Inferior parietal cortex (tissue), 1 donor: Measurements from ENCODE around the gene DNMT3B.

Source experiments
- DNase-seq: peaks from one replicate; pipeline ENCODE4 v3.0.0-alpha.2; 2016; ENCODE audit errors: extremely low spot score

The DNMT3B gene

DNA sequence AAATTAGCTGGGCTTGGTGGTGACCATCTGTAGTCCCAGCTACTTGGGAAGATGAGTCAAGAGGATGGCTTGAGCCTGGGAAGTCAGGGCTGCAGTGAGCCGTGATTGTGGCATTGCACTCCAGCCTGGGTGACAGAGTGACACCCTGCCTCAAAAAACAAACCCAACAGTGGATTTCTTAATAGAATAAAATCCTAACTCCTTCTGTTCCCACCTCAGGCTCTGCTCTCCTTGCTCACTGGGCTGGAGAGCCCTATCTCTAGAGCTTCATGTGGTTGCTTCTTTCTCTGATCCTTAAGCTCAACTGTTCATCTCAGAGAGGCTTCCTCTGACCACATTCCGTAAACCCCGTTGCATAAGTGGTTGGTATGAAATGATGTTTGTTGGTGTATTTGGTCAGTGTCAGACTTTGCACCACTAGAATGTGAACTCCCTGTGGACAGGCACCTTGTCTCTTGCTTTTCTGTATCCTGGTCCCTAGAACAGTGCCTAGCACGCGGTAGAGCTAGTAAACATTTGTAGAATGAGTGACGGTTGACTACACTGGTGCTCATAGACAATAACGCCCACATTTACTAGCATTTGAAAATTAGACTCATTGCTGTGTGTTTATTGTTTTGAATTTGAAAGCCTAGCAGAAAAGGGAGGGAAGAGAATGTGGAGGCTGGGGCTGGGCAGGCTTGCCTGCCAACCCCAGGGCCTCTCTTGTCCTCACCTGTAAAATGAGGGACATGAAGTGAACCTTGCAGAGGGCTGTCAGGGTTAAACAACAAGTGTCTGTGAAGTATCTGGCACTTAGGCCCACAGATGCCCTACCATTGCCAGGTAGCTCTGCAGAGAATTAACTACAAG is 61.8 kb downstream of the DNMT3B start:
- no peak for DNase-seq

DNA sequence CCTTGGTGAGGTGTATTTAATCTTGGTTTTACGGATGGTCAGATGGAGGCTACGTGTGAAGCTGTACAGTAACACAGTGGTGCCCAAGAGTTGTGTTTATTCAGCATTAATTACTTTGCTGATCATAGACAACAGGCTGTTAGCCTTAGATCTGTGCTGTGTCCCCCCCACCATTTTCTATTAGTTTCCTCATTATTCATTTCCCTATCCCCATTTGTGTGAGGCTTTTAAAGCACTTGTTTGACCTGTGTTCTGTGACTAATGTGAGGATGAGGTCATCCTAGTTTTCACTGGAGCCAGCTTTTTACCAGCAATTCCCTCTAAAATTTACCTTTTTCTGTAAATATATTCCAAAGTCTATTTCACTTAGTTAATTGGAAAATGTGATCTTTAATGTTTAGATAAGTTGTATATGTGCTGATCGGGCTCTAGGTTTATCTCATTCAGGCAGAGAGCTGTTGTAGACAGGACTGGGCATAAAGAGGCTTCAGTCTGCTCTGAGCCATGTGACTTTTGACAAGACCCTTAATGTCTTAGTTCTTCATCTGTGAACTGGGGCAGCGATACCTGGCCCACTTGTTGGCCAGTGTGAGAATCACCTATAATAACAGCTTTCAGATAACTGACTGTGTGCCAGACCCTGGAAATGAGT is 66.0 kb downstream of the DNMT3B start:
- no peak for DNase-seq

DNA sequence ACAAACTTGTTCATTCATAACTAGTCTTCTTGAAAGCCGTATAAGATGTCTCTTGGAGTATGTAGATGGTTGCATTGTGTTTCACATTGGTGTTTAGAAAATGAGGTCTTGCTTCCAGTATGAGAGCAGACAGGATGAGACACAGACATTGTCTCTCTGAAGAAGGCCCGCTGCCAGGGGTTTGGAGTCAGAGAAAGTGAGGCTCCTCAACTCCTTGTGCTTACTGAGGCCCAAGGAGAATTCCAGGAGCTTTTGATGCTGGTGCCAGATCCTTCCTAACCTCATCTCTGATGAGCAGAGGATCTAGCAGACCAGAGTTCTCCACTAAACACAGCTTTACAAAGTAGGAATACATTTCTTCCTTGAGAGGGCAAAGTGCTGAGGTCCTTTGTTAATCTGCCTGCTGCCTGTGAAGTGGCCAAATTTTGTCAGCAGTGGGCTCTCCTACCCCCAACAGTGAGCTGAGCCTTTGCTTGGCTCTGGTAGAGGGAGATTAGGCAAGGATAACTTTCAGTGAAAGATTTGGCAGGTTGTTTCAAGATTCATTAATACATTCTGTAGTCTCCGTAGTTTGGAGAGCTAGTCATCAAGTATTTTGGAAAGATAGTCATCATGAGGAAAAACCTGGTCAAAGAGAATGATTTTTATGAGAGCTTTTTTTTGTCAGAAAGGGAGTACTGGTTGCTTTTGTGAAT is 67.3 kb downstream of the DNMT3B start:
- DNase-seq = no peak

DNA sequence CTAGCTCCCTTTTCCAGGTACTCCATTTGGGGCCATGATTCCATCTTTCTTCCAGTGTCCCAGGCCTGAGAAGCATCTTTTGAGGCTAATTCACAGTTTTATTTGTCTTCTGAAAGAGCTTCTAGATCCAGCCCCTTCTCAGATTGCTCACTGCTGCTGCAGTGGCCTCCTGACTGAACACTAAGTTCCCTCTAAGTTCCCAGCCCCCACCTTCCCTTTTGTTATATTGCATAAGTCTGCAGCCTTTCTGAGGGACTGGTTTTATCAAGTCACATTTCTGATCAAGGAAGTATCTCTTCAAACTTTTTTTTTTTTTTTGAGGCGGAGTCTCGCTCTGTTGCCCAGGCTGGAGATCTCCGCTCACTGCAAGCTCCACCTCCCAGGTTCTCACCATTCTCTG is 68.3 kb downstream of the DNMT3B start:
- DNase-seq = no peak

DNA sequence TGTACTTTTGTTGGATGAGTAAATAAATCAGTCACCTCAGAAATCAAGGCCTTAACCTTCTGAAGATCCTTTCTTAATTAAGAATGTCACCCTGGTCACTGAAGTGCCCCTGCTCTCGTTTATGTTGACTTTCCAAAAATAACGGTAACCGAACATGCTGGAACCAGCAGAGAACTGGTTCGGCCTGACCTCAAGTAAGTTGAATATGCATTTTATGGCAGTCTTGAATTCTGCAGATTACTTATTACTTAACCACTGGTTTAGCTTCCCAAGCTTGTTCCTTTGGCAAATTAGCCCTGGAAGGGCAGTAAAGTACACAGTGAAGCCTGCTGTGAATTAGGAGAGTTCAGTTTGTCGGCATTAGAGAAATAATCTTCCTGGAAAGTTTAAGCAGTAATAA is 69.8 kb downstream of the DNMT3B start:
- DNase-seq = no peak

DNA sequence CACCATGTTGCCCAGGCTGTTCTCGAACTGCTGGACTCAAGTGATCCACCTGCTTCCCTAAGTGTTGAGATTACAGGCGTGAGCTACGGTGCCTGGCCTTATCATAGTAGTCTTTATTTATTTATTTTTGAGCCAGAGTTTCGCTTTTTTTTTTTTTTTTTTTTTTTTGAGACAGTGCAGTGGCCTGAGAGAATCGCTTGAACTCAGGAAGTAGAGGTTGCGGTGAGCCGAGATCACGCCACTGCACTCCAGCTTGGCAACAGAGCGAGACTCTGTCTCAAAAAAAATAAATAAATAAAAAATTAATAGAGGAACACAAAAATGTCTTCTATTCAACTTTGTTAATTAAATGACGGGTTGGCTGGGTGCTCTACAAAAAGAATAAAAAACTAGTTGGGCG is 70.5 kb downstream of the DNMT3B start:
- no peak for DNase-seq

DNA sequence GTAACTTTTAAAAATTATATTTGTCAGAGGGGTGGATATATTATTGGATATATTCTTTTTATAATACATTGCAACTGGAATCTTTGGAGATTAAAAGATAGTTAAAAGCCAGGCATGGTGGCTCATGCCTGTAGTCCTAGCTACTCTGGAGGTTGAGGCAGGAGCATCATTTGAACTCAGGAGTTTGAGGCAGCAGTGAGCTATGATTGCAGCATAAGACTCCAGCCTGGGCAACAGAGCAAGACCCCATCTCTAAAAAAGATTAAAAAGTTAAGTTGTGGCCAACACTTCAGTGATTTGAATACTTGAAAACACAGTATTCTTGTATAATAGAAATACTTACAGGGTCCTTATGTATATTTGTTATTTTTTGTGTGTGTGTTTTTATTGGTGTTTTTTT is 72.8 kb downstream of the DNMT3B start:
- no peak for DNase-seq

DNA sequence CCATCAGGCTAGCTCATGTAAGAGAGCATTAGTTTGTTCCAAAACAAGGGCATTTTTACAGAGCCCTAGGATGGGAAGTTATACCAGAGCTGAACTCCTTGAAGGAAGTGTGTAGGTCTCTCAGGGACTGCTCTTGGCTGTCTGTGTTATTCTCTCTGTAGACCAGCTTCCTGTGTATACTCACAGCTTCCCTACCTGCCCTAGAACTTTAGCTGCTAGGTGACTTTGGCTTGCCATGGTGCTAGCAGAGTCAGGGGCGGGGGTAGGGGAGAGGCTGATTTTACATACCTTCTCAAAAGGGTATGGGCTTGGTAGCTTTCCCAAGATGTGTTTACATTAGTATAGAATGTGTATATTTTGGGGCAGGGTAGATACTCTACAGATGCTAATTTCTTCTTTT is 75.0 kb downstream of the DNMT3B start:
- no peak for DNase-seq

DNA sequence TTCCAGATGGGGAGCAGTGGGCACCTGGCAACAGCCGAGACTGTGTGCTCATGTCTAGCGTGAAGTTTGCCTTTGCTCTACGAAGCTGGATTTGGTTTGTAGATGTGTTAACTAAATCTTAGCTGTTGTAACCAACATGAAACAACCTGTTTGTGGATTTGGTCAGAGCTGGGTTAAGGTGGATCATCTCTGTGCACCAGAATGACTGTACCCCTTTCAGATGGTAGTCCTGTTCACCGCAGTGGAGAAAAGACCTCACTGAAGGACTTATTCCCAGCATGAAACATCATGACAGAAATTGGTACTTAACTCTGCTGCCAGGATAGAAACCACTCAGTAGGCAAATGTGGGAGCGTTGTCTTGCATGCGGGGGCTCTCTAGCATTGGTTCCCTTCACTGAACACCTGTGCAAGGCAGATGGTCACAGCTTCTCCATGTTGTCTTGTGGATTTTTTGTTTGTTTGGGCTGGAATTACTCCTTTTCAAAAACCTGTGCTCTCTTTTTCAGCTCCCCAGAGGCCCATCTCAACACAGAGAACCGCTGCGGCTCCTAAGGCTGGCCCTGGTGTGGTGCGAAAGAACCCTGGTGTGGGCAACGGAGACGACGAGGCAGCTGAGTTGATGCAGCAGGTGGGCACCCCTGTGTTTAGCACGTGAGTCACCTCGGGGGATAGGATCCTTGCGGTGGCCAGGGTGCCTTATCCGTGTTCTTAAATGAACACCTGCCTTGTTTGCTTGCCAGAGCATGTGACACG is 77.2 kb downstream of the DNMT3B start:
- no peak for DNase-seq

DNA sequence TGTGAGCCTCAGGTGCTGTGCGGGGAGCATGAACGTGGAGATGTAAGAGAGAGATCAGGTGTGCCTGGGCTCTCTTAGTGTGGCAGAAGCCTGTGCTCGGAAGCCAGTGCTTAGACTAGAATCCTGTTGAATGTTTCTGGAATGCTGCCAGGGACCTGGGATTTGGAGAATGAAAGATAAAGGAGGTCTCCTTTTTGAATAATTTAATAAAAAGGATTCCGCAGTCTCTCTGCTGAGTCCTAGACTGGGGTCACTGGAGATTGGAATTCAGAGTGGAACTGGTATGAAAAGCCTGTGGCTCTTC is 77.7 kb downstream of the DNMT3B start:
- no peak for DNase-seq

DNA sequence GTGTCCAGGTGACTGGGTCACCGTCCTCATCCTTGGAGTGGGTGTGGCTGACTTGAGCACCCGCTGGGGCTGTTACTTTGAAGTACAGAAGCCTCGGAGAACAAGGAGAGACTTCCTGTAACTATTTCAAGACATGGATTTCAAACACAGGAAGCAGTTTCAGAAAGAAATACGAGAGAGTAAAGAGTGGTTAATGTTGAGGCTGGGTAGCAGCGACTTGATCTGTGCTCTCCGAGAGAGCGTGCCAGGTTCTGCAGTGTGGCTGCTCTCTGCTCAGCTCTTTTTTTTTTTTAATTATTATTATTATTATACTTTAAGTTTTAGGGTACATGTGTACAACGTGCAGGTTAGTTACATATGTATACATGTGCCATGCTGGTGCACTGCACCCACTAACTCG is 79.0 kb downstream of the DNMT3B start:
- DNase-seq = no peak

DNA sequence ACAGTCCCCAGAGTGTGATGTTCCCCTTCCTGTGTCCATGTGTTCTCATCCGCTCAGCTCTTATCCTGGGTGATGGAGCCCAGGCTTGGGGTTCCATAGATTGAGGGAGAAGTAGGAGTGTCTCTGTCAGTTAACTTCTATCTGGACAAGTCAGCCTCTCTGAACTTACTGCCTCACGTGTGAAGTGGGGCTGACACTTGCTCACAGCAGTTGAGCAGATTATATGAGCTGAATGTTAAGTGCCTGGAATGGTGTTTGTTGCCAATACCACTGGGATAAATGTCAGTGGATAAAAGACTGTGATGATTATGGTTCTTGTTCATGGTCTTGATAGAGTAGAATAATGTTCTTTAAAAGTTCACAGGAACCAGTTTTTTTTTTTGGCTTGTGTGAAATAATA is 79.4 kb downstream of the DNMT3B start:
- DNase-seq = no peak

DNA sequence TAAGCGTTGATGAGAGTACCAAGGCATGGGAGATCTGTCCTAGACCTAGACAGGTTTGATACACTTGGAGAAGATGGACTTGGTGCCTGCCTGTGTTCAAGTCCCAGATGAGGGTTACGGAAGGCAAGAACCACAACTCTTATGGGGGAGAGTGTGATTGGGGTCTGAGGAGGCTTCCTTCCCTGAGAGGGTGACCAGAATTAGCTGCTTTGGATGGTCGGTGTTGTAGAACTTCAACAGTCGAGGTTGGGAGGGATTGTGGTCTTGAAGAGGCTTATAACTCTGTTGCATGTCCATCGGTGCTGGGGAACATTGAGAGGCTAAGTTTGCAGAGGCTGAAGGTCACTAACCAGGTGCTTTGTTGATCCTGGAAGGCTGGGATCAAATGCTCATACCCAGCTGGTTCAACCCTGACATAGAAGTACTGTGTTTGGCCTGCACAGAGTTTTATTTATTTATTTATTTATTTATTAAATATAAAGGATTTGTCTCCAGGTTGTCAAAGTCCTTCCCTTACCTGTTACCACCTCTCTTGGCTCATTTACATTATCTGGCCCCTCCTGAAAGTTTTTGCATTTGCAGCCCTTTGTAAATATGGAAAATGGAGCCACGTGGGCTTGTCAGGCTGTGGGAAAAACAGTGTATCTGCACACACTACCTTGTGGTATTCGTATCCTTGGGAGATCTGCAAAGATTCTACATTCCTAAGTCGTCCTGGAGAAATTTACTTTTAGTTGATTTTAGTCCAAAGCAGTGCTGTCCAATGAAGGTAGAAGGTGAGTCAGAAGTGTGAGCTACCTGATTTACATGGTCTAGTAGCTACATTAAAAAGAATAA is 80.7 kb downstream of the DNMT3B start:
- no peak for DNase-seq

DNA sequence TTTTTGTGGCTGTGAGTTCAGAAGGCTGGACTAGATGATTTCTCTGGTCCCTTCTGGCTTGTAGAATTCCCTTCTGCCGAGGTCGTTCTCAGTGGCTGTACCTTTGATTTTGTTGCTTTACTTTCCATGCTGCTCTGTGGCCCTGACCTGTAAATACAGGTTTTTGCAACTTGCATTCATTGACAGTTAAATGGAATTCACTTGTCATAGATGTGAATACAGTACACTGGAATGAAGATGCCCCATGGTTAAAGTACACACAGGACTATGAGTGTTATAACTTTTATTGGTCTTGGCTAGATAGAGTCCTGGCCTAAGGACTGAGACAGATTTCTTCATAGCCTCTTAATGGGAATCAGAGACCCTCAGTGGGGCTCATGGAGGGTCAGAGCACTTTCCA is 83.6 kb downstream of the DNMT3B start:
- no peak for DNase-seq

DNA sequence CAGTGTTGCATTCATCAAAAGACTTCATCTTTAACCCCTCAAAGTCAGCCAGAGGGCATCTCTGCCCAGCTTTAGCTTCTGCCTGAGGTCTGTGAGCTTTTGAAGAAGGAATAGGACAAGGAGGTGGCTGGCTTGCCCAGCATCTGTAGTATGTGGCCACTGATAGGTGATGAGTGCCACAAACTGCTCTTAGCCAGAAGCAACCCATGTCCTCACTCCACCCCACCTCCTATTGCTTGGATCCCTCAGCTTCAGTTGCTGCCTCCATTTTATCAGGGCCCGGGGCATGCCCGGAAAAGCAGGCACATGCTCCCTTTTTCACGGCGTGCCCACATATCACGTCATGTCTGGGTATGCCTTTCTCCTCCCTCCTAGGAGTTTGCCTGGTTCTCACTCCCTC is 84.7 kb downstream of the DNMT3B start:
- no peak for DNase-seq

DNA sequence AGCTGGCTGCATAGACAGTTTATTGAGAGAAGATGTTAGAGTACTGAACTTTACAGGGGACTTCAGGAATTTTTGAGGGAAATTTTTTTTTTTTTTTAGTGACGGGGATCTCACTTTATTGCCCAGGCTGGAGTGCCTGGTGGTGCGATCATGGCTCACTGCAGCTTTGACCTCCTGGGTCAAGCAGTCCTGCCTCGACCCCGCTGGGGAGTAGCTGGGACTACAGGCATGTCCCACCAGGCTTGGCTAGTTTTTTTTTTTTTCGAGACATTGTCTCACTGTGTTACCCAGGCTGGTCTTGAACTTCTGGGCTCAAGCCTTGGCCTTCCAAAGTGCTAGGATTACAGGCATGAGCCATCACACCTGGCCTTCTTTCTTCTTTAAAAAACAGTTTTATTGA is 85.8 kb downstream of the DNMT3B start:
- DNase-seq = no peak

DNA sequence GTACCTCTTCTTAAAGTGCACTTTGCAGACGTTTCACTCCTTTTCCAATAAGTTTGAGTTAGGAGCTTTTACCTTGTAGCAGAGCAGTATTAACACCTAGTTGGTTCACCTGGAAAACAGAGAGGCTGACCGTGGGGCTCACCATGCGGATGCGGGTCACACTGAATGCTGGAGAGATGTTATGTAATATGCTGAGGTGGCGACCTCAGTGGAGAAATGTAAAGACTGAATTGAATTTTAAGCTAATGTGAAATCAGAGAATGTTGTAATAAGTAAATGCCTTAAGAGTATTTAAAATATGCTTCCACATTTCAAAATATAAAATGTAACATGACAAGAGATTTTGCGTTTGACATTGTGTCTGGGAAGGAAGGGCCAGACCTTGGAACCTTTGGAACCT is 86.7 kb downstream of the DNMT3B start:
- DNase-seq = no peak

DNA sequence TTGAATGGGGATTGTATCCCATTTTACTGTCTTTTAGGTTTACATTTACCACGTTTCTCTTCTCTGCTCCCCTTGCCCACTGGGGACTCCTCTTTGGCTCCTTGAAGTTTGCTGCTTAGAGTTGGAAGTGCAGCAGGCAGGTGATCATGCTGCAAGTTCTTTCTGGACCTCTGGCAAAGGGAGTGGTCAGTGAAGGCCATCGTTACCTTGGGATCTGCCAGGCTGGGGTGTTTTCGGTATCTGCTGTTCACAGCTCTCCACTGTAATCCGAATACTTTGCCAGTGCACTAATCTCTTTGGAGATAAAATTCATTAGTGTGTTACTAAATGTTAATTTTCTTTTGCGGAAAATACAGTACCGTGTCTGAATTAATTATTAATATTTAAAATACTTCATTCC is 87.4 kb downstream of the DNMT3B start:
- no peak for DNase-seq

DNA sequence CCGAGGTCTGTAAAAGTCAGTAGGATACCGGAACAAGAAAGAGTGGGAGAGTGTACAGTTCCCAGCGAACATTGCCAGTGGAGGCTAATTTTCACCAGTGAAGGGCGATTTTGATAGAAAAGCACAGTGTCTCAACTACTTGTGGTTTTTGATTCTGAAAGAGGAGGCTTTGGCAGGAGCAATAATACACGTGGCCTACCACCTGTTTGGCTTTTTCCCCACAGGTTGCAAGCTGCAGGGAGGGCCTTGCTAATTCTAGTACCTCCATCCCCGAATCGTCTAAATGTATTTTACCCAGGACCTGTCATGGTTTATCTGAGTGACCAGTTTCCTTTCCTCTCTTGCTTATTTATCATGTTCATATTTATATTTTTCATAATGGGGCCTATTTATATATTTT is 93.2 kb downstream of the DNMT3B start:
- DNase-seq = no peak

DNA sequence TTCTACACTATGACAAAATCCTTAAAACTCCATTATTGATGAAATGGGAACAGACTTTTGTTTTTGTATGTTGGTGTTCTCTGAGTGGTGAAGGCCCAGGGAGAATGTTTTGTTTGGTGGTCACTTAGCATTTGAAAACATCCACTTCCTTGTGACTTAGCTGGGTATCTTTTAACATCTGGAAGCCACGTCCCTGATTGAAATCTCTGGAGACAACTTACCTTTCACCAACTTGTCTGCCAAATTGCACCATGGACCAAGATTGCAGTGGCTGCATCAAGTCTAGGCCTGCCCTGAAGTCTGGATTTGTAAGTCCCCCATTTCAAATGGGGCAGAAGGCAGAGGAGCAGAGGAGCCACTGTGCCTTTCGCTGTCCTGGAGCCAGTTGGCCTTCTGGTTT is 96.0 kb downstream of the DNMT3B start:
- DNase-seq = no peak
